Gastroesophageal sphincter (tissue), 4 donors: Measurements from ENCODE around the gene KLHDC8A. TPM values are rescaled to one million over a fixed set of nuclear protein-coding genes. Genes with fewer than 3 reads are reported as not detected.

Source experiments
- ATAC-seq: fragments of 150-250 bp; one replicate; pipeline ENCODE4 v1.9.1; 2016; ENCODE audit warnings: mild to moderate bottlenecking, moderate library complexity
- H3K27ac ChIP-seq, 4 donors: fragments of 200-600 bp; sonication (generic) in 3 of 4; 1 replicate in 3 of 4; 2 replicates in 1 of 4; pipeline ENCODE4 v1.5.1; 2016 to 2019
- H3K27me3 ChIP-seq: fragments of 200-600 bp; sonication (generic); one replicate; pipeline ENCODE4 v1.5.1; 2019
- H3K36me3 ChIP-seq, 2 donors: fragments of 200-600 bp; sonication (generic); one replicate each; pipeline ENCODE4 v1.5.1; 2019; ENCODE audit warnings: control low read depth in 1 of 2
- H3K4me1 ChIP-seq, 3 donors: fragments of 200-600 bp; sonication (generic); 1 replicate in 2 of 3; 2 replicates in 1 of 3; pipeline ENCODE4 v1.5.1; 2016 to 2019; ENCODE audit warnings: control low read depth in 2 of 3
- H3K4me3 ChIP-seq, 2 donors: fragments of 200-600 bp; sonication (generic); one replicate each; pipeline ENCODE4 v1.5.1; 2019; ENCODE audit warnings: mild to moderate bottlenecking in 1 of 2, moderate library complexity in 1 of 2
- H3K9me3 ChIP-seq, 3 donors: fragments of 200-600 bp; sonication (generic); one replicate each; pipeline ENCODE4 v1.5.1; 2017 to 2019; ENCODE audit warnings: control low read depth in 2 of 3
- CTCF ChIP-seq, 4 experiments: fragments of 200-600 bp in 2 of 4; fragments of 450-650 bp in 2 of 4; sonication (generic) in 1 of 4; IDR thresholded peaks; one replicate each; pipeline ENCODE4 v1.5.1; 2017 to 2019; ENCODE audit warnings: antibody characterized with exemption in 4 of 4, mild to moderate bottlenecking in 2 of 4, moderate library complexity in 2 of 4
- EP300 ChIP-seq: sonication (generic); formaldehyde crosslinking; IDR thresholded peaks from one replicate; pipeline ENCODE4 v1.6.1; 2017; ENCODE audit warnings: antibody characterized with exemption, mild to moderate bottlenecking
- POLR2A ChIP-seq, 2 donors: fragments of 450-650 bp; IDR thresholded peaks; one replicate each; pipeline ENCODE4 v1.6.1; 2017; ENCODE audit warnings: antibody characterized with exemption in 2 of 2, mild to moderate bottlenecking in 2 of 2, moderate library complexity in 1 of 2
- POLR2AphosphoS5 ChIP-seq: sonication (generic); formaldehyde crosslinking; IDR thresholded peaks from one replicate; pipeline ENCODE4 v1.6.1; 2017; ENCODE audit warnings: antibody characterized with exemption
- WGBS, 2 donors: methylation state at CpG; one replicate each; pipeline ENCODE4 v1.1.5; 2018; ENCODE audit warnings: low coverage in 1 of 2; 5-methylcytosine and 5-hydroxymethylcytosine counted together
- total RNA-seq, 4 donors: library from RNA; depleted of rRNA; stranded (reverse); fragments of >200 nt; gene quantifications; one replicate each; pipeline ENCODE4 v1.1.0, GENCODE V29; 2016

The KLHDC8A gene
- total RNA-seq, 4 donors from 2014 or later, result 0.16 to 0.40 (median 0.31) TPM; not detected in 1

DNA sequence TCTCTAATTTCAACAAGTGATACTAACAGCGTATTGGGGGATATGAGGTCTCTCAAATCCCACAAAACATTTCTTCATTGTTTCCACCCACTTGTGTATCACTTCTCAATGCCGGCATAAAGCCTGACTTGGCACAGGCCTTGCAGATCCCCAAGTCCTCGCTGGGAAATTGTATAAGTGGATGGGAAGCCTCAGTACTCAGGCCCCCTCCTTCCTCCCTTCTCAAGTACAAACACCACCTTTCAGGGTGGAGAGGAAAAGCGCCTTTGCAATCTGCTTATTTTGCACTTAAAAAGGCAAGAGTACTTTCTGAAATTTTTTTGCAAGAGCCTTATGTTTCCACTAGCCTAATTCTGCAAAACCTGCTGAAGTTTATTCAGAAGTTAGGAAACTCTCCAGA, 25.8 kb upstream of the KLHDC8A start:
- H3K36me3 ChIP-seq, result no peaks in the 10 kb centered on the region
- no peaks in the 10 kb centered on the region for H3K9me3 ChIP-seq
- TF ChIP-seq POLR2A (IDR thresholded peaks at IDR 0.05) (no peak), POLR2AphosphoS5 (no peak)
- 72 to 100% methylated on average over 1 to 4 of the region's 4 CpGs for WGBS, 2 donors
- H3K4me3 ChIP-seq, result no peak overlapping the region
- H3K4me1 ChIP-seq, result no peaks in the 10 kb centered on the region
- H3K27me3 ChIP-seq, result peaks cover 15% of the 10 kb centered on the region
- no peak overlapping the region for H3K27ac ChIP-seq
- ATAC-seq, result no peak

- WGBS, 2 donors, result 88 to 100% methylated on average over 1 to 4 of the region's 6 CpGs
- H3K27ac ChIP-seq, result no peak overlapping the region
- H3K4me3 ChIP-seq, result no peak overlapping the region
- H3K27me3 ChIP-seq, result peaks cover 19% of the 10 kb centered on the region
- no peak for TF ChIP-seq POLR2AphosphoS5
- H3K9me3 ChIP-seq, result no peaks in the 10 kb centered on the region
- no peaks in the 10 kb centered on the region for H3K36me3 ChIP-seq
- H3K4me1 ChIP-seq, result peaks cover 0 to 2% (median 0%) of the 10 kb centered on the region in 3 donors
- ATAC-seq, result no peak
These were observed 24.6 kb upstream of the KLHDC8A start for GRCh38 chr1:205381305-205381704.

DNA sequence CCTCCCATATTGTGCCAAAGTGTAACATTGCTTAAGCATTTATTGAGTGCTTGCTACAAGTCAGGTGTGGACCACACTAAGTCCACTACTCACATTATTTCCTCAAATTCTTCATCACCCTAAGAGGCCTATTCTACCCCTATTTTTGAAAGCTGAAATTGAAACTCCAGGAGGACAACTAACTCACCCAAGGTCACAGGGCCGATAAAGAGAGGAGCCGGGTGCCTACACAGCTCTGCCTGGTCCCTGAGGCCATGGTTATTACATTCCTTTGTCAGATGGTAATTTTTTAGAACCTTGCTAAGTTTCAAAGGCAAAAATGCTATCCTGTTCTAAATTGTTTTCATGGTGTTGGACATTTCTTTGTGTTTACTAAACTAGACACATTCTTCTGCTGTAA, 24.2 kb upstream of the KLHDC8A start:
- Histone ChIP-seq H3K9me3 (no peaks in the 10 kb centered on the region), H3K4me1 (peaks cover 0 to 7% (median 0%) of the 10 kb centered on the region in 3 donors), H3K4me3 (no peak overlapping the region), H3K27me3 (peaks cover 19% of the 10 kb centered on the region), H3K36me3 (no peaks in the 10 kb centered on the region), H3K27ac (no peak overlapping the region)
- TF ChIP-seq CTCF (IDR thresholded peaks at IDR 0.05), result no peak
- no peak for TF ChIP-seq POLR2AphosphoS5
- TF ChIP-seq EP300, result no peak
- no peak for TF ChIP-seq POLR2A (IDR thresholded peaks at IDR 0.05)
- ATAC-seq, result no peak
- WGBS, 2 donors, result 62 to 100% methylated on average over 2 of the region's 2 CpGs

DNA sequence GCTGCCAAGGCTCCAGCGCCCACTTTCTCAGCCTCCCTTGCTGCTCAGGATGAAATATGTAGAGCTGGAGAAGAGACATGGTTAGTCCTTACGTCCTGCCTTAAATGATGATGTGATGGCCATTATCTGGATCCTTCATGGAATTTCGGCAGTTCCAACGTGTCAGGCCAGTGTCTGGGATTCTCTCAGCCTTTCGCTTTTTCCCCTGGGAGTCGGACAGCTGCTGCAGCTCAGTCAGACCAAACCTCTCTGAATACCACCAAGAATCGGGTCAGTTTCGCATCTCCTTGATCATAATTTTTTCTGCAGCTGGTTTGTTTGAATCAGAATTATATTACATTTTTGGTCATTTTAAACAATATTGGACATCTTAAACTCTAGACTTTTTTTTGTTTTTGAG, 22.3 kb upstream of the KLHDC8A start:
- peaks cover 32% of the 10 kb centered on the region for H3K27me3 ChIP-seq
- H3K9me3 ChIP-seq, result no peaks in the 10 kb centered on the region
- WGBS, 2 donors, result 67 to 83% methylated on average over 7 to 8 of the region's 8 CpGs
- H3K4me1 ChIP-seq, result peaks cover 0 to 8% (median 0%) of the 10 kb centered on the region in 3 donors
- H3K4me3 ChIP-seq, result no peak overlapping the region
- H3K36me3 ChIP-seq, result no peaks in the 10 kb centered on the region
- TF ChIP-seq POLR2A (IDR thresholded peaks at IDR 0.05), result no peak
- no peak for TF ChIP-seq EP300
- no peak for TF ChIP-seq CTCF (IDR thresholded peaks at IDR 0.05)
- TF ChIP-seq POLR2AphosphoS5, result no peak
- no peak overlapping the region for H3K27ac ChIP-seq
- no peak for ATAC-seq

DNA sequence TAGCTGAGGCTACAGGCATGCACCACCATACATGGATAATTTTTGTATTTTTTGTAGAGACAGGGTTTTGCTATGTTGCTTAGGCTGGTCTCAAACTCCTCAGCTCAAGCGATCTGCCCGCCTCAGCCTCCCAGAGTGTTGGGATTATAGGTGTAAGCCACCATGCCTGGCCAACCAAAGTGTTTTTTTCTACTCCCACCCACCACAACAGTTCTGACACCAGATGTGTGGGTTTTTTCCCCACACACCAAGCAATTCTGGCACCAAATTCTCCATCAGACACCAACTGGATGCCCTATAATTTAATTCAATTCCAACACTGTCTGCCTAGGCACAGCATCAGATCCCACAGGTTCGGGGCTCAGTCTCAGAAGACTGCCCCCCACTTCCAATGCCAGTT, 20.6 kb upstream of the KLHDC8A start:
- WGBS, 2 donors, result 100% methylated on average over 2 of the region's 3 CpGs; no CpG with 5 or more reads in 1 of the 2 donors
- Histone ChIP-seq H3K36me3 (no peaks in the 10 kb centered on the region), H3K9me3 (no peaks in the 10 kb centered on the region), H3K27me3 (peaks cover 47% of the 10 kb centered on the region), H3K4me3 (no peak overlapping the region), H3K4me1 (peaks cover 0 to 8% (median 0%) of the 10 kb centered on the region in 3 donors), H3K27ac (no peak overlapping the region)
- TF ChIP-seq POLR2A (IDR thresholded peaks at IDR 0.05), result no peak
- no peak for TF ChIP-seq EP300
- no peak for TF ChIP-seq POLR2AphosphoS5
- no peak for TF ChIP-seq CTCF (IDR thresholded peaks at IDR 0.05)
- ATAC-seq, result no peak

GRCh38 chr1:205376739-205377138, 20.0 kb upstream of the KLHDC8A start:
- no peak overlapping the region for H3K4me3 ChIP-seq
- H3K27ac ChIP-seq, result no peak overlapping the region
- peaks cover 52% of the 10 kb centered on the region for H3K27me3 ChIP-seq
- H3K36me3 ChIP-seq, result no peaks in the 10 kb centered on the region
- TF ChIP-seq CTCF (IDR thresholded peaks at IDR 0.05) (no peak), EP300 (no peak)
- peaks cover 0 to 8% (median 0%) of the 10 kb centered on the region in 3 donors for H3K4me1 ChIP-seq
- no peaks in the 10 kb centered on the region for H3K9me3 ChIP-seq
- WGBS, 2 donors, result 65 to 75% methylated on average over 4 of the region's 4 CpGs
- ATAC-seq, result no peak
